Kasumi-1 (cell line): ENCODE results near the gene CORO6.

Experiments
- DNase-seq, 2 experiments: peaks; one replicate each; lab custom pipeline; 2025; lab: John Stamatoyannopoulos, UW

The CORO6 gene

GRCh38 chr17:29612404-29613280 lies 10.1 kb downstream of the CORO6 start:
- DNase-seq: no peak

GRCh38 chr17:29612094-29612403 lies 10.7 kb downstream of the CORO6 start:
- DNase-seq: no peak

- no peak for DNase-seq
These were observed 11.2 kb downstream of the CORO6 start for GRCh38 chr17:29611351-29612093.

- DNase-seq: no peak
These were observed 12.3 kb downstream of the CORO6 start for GRCh38 chr17:29610395-29610794.

GRCh38 chr17:29608986-29609385 lies 13.7 kb downstream of the CORO6 start:
- DNase-seq: no peak

- DNase-seq: no peak
These were observed 15.0 kb downstream of the CORO6 start for GRCh38 chr17:29607557-29608195.

- no peak for DNase-seq
These were observed 19.5 kb downstream of the CORO6 start for GRCh38 chr17:29603109-29603674.

- DNase-seq: no peak
These were observed 25.1 kb downstream of the CORO6 start for GRCh38 chr17:29597361-29598172.

GRCh38 chr17:29596811-29597210 lies 25.9 kb downstream of the CORO6 start:
- no peak for DNase-seq

GRCh38 chr17:29595943-29596774 lies 26.6 kb downstream of the CORO6 start:
- DNase-seq: no peak

GRCh38 chr17:29595107-29595942 lies 27.4 kb downstream of the CORO6 start:
- no peak for DNase-seq

GRCh38 chr17:29594519-29595090 lies 28.1 kb downstream of the CORO6 start:
- no peak for DNase-seq

GRCh38 chr17:29593591-29594518 lies 28.9 kb downstream of the CORO6 start:
- DNase-seq: peak; percentile 51 to 54

- peak; percentile 29 to 48 for DNase-seq
These were observed 29.7 kb downstream of the CORO6 start, which contains the start of gene ANKRD13B for GRCh38 chr17:29592850-29593551. Gene ANKRD13B, plus strand, starts transcription at chr17:29593132. Its CDS starts 490 bp downstream, at chr17:29593622.

- DNase-seq: peak; percentile 83 to 86
These were observed 30.7 kb downstream of the CORO6 start for GRCh38 chr17:29591737-29592608.

GRCh38 chr17:29591146-29591736 lies 31.5 kb downstream of the CORO6 start:
- DNase-seq: peak; percentile 63 to 86
